ENCODE measurements around the gene RAB6B.

The RAB6B gene

DNA sequence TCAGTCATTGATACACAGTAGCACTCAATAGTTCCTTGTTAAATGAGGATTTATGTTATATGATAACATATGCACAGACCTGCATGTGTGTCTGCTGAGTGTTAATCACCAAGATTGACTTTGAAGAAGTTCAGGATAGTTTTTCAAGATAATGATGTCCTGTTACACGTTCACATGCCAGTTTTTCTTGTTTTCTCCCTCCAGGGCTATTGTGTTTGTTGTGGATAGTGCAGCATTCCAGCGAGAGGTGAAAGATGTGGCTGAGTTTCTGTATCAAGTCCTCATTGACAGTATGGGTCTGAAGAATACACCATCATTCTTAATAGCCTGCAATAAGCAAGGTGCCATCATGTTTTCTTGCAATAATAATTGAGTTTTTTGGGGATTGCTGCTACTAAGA is 80.3 kb downstream of the RAB6B start:
- H3K4me3 ChIP-seq (ENCODE audit: low read depth, low read length) = no peak overlapping the region
- no peak for DNase-seq (ENCODE audit: low read depth, low spot score)
- in situ Hi-C loops (cut with HindIII; ENCODE audit: low sequenced_read_pairs) = no loop called here
- no peak for TF ChIP-seq CTCF (IDR thresholded peaks at IDR 0.05; ENCODE audit: low read depth, low read length)

DNA sequence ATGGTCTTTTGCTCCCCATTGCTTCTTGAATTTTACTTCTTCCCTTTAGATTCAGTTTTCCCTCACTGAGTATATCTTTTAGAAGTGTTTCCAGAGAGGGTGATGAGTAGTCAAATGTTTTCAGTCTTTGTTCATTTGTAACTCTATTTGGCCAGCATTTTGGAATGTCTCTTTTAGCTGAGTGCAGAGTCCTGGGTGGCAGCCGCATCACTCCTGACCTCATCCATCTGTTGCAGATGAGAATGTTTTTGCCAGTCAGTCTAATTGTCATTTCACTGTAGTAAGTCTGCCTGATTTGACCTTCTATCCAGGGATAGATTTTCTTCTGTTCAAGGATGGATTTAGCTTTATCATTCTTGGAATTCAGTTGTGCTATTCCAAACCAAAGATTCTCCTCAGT is 82.8 kb downstream of the RAB6B start:
- no peak for TF ChIP-seq CTCF (IDR thresholded peaks at IDR 0.05; ENCODE audit: low read depth, low read length)
- in situ Hi-C loops (cut with HindIII; ENCODE audit: low sequenced_read_pairs) = no loop called here
- DNase-seq (ENCODE audit: low read depth, low spot score) = no peak
- no peak overlapping the region for H3K4me3 ChIP-seq (ENCODE audit: low read depth, low read length)

DNA sequence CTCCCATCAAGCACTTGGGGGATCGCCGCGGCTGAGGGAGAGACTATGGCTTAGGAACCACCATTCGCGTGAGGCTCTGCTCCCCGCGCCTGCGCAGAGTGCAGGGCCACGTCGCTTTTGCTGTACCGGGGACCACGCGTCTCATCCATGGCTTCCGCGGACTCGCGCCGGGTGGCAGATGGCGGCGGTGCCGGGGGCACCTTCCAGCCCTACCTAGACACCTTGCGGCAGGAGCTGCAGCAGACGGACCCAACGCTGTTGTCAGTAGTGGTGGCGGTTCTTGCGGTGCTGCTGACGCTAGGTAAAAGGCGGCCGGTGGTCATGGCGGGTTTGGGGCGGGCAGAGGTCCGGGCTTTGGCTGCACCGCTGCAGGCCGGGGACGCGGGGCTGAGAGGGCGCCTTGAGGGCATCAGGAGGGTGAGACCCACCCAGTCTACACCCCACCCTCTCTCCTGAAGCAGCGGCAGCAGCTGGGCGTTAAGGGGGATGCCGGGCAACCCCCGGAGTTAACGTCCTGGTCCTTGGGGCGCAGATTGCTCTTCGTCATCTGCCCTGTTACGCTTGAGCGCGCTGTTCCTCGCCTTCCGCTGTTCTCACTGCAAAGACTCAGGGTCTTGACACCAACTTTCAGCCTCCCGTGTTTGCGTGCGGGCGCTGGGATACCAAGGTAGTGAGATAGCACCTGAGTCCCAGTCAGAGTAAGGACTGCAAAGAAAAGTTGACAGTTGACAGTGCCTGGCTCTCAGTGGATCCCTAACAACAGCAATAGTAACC is 89.8 kb downstream of the RAB6B start, which contains the start of gene SRPRB:
Gene SRPRB, plus strand, starts transcription at position 114 of the 774 bp plus-strand sequence. Its CDS starts 34 bp downstream, at position 148.
- in situ Hi-C loops (cut with HindIII; ENCODE audit: low sequenced_read_pairs) = no loop called here
- no peak for TF ChIP-seq CTCF (IDR thresholded peaks at IDR 0.05; ENCODE audit: low read depth, low read length)
- peak within 1 kb of the TSS; percentile 89 for H3K4me3 ChIP-seq (ENCODE audit: low read depth, low read length)
- DNase-seq (ENCODE audit: low read depth, low spot score) = peak; percentile 93

- TF ChIP-seq CTCF (IDR thresholded peaks at IDR 0.05; ENCODE audit: low read depth, low read length) = no peak
- peak overlapping the region; percentile 89 for H3K4me3 ChIP-seq (ENCODE audit: low read depth, low read length)
- DNase-seq (ENCODE audit: low read depth, low spot score) = no peak
- in situ Hi-C loops (cut with HindIII; ENCODE audit: low sequenced_read_pairs) = no loop called here
Observed at GRCh38 chr3:133805384-133805701, 90.3 kb downstream of the RAB6B start.

DNA sequence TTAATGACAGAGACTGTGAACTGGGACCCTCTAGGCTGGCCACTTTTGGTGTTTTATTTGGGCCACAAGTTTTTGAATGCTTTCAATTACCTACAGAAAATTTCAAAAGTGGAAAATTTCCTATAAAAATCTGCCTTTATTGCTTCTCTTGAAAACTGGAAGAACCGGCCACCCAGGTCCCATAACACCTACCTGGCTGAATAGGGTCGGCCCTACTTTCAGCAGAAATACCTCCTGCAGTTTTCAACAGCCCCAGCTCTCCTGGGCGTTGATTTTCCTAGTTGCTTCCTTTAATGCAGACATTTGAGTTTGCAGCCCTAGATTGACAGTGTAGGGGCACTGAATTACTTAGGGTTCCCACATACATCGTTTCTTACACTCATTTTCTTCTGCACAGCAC is 90.8 kb downstream of the RAB6B start:
- TF ChIP-seq CTCF (IDR thresholded peaks at IDR 0.05; ENCODE audit: low read depth, low read length) = no peak
- peak overlapping the region; percentile 89 for H3K4me3 ChIP-seq (ENCODE audit: low read depth, low read length)
- in situ Hi-C loops (cut with HindIII; ENCODE audit: low sequenced_read_pairs) = no loop called here
- no peak for DNase-seq (ENCODE audit: low read depth, low spot score)

- TF ChIP-seq CTCF (IDR thresholded peaks at IDR 0.05; ENCODE audit: low read depth, low read length) = no peak
- DNase-seq (ENCODE audit: low read depth, low spot score) = no peak
- H3K4me3 ChIP-seq (ENCODE audit: low read depth, low read length) = no peak overlapping the region
- in situ Hi-C loops (cut with HindIII; ENCODE audit: low sequenced_read_pairs) = no loop called here
Observed at GRCh38 chr3:133803469-133803868, 92.2 kb downstream of the RAB6B start.
